ENCODE results near the gene PDE4B. TPM values are rescaled to one million over a fixed set of nuclear protein-coding genes. Genes with fewer than 3 reads are reported as not detected.

Gene PDE4B
- total RNA-seq, 4 donors from 2014 or later: 11.2 to 49.5 (median 26.3) TPM

- DNase-seq (ENCODE audit: low spot score) (no peak), ATAC-seq (ENCODE audit: low FRiP score) (no peak)
- TF ChIP-seq, protein P1, sequence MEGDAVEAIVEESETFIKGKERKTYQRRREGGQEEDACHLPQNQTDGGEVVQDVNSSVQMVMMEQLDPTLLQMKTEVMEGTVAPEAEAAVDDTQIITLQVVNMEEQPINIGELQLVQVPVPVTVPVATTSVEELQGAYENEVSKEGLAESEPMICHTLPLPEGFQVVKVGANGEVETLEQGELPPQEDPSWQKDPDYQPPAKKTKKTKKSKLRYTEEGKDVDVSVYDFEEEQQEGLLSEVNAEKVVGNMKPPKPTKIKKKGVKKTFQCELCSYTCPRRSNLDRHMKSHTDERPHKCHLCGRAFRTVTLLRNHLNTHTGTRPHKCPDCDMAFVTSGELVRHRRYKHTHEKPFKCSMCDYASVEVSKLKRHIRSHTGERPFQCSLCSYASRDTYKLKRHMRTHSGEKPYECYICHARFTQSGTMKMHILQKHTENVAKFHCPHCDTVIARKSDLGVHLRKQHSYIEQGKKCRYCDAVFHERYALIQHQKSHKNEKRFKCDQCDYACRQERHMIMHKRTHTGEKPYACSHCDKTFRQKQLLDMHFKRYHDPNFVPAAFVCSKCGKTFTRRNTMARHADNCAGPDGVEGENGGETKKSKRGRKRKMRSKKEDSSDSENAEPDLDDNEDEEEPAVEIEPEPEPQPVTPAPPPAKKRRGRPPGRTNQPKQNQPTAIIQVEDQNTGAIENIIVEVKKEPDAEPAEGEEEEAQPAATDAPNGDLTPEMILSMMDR (IDR thresholded peaks at IDR 0.05): no peak
These were observed 560.1 kb downstream of the PDE4B start for GRCh38 chr1:66352792-66353191.

DNA sequence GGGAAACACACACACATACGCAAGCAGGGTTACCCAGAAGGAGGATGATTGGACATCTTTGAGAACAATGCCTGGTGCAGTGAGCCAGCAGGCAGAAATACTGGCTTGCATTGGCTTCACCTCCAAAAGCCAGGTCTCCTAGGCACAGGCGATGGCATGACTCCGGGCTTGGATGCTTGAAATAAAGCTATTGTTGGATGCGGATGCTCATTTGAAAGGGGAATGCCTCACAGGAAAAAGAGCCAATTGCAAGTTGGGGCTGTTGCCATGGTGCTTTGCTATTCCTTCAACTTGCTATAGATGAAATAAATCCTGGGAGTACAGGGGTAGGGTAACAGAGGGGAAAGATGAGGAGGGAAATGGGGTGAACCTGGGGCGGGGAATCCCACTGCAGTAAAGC is 560.6 kb downstream of the PDE4B start:
- DNase-seq (ENCODE audit: low spot score): no peak
- TF ChIP-seq, protein P1 (IDR thresholded peaks at IDR 0.05): no peak
- ATAC-seq (ENCODE audit: low FRiP score): no peak

GRCh38 chr1:66354311-66355201 is 561.9 kb downstream of the PDE4B start:
- ATAC-seq (ENCODE audit: low FRiP score) (no peak), DNase-seq (ENCODE audit: low spot score) (no peak)
- TF ChIP-seq, protein P1 (IDR thresholded peaks at IDR 0.05): no peak

GRCh38 chr1:66355756-66356155 is 563.1 kb downstream of the PDE4B start:
- ATAC-seq (ENCODE audit: low FRiP score): no peak
- DNase-seq (ENCODE audit: low spot score): no peak
- TF ChIP-seq, protein P1 (IDR thresholded peaks at IDR 0.05): no peak

GRCh38 chr1:66356605-66357004 is 563.9 kb downstream of the PDE4B start:
- TF ChIP-seq, protein P1 (IDR thresholded peaks at IDR 0.05): no peak
- ATAC-seq (ENCODE audit: low FRiP score) (no peak), DNase-seq (ENCODE audit: low spot score) (no peak)

DNA sequence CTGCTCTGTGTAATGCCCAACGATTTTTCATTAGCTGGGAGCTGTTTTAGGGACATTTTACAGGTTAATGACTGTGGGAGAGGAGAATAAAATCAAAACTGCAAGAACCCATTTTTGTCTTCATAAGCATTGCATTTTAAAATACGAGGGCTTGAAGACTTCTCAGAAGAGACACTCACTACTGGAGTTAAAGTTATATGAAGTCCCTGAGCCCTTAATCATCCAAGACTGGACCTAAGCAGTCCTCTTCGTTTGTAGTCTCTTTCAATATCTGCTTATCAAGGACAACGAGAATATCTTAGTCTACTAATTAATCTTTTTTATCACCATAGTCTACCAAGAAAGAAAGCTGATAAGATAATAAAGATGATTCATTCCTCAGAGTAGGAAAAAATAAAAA is 564.3 kb downstream of the PDE4B start:
- DNase-seq (ENCODE audit: low spot score) (no peak), ATAC-seq (ENCODE audit: low FRiP score) (no peak)
- TF ChIP-seq, protein P1 (IDR thresholded peaks at IDR 0.05): no peak

Data from omental fat pad (tissue), 4 donors.